Measurements from ENCODE around the gene ACTL10. TPM values are rescaled to one million over a fixed set of nuclear protein-coding genes. Genes with fewer than 3 reads are reported as not detected.
A peak's percentile ranks its signal among the peaks of the same experiment; 100 is the strongest.

Gene ACTL10
- total RNA-seq, 1 experiment from 2014 or later = 0.46 TPM

DNA sequence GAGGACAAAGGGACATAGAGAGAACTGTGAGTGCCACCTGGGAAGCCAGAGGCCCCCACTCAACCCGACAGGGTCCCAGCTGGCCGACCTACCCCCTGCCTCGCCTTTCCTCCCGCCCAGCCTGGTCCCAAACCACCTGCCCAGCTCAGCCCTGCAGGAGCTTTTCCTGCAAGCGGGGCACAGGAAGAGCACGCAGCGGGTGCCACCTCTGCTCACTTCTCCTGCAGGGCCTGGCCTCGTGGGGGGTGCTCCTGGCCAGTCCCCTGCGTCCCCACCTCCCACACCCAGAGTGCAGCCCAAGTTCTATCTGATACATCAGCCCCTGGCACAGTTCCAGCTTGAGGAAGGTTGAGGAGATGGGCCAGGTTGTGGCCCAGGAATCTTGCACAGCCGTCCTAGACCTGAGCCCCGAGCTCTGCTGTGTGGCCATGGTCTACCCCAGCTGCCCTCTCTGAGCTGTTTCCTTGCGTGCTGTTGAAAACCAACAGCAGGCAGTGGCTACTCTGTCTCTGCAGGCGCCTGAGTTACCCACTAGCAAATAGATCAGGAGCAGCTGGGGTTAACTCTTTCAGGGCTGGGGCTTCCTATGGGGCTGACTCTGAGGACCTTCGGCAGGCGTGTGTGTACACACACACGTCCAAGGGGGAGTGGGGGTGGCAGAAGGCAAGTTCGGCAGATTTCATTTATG is 5.8 kb downstream of the ACTL10 start:
- TF ChIP-seq CTCF (conservative IDR thresholded peaks at IDR 0.05) = no peak
- H3K9ac ChIP-seq (ENCODE audit: extremely low read depth, insufficient read length, low read length) = no peak overlapping the region
- H3K79me2 ChIP-seq (ENCODE audit: insufficient read depth, low read length) = no peaks in the 10 kb centered on the region

More for the DNA sequence above, 5.8 kb downstream of the ACTL10 start:
- Histone ChIP-seq H3K4ac (ENCODE audit: low read depth, low read length) (no peak overlapping the region), H3K23me2 (ENCODE audit: insufficient read length, low read depth, low read length, poor library complexity, severe bottlenecking) (peaks cover 22% of the 10 kb centered on the region), H4K91ac (ENCODE audit: insufficient read length, low read depth, low read length) (no peak overlapping the region), H4K5ac (ENCODE audit: insufficient read length, low read depth, low read length) (no peak overlapping the region), H3K14ac (ENCODE audit: insufficient read depth, low read length) (no peak overlapping the region), H2BK5ac (ENCODE audit: insufficient read length, low read length) (no peak overlapping the region), H3K4me2 (ENCODE audit: insufficient read depth, insufficient read length, low read length) (no peak overlapping the region), H2AFZ (ENCODE audit: low read length) (no peak overlapping the region), H3K27ac (ENCODE audit: insufficient read length, low read depth, low read length) (no peak overlapping the region), H4K20me1 (ENCODE audit: control insufficient read depth, insufficient read depth, insufficient read length) (no peaks in the 10 kb centered on the region), H3K9me3 (ENCODE audit: control insufficient read depth, low read depth, low read length) (no peaks in the 10 kb centered on the region), H3K18ac (ENCODE audit: insufficient read length, low read depth, low read length) (no peak overlapping the region), H4K8ac (replicated peaks; ENCODE audit: insufficient read length, low read depth, low read length) (no peak overlapping the region), H3K56ac (ENCODE audit: insufficient read length, low read depth, low read length) (no peak overlapping the region), H2AK5ac (ENCODE audit: insufficient read length, low read length) (no peak overlapping the region), H2BK12ac (ENCODE audit: insufficient read length, low read depth, low read length) (no peak overlapping the region), H2BK15ac (ENCODE audit: low read depth, low read length) (no peak overlapping the region), H3K79me1 (ENCODE audit: insufficient read depth, low read depth, low read length, poor library complexity, severe bottlenecking) (no peaks in the 10 kb centered on the region), H3T11ph (ENCODE audit: low read length) (no peak overlapping the region), H2BK20ac (ENCODE audit: low read depth, low read length, poor library complexity, severe bottlenecking) (no peak overlapping the region), H3K4me1 (ENCODE audit: insufficient read depth, low read length) (peaks cover 4% of the 10 kb centered on the region; the same call in 1 of the 2 replicates), H3K23ac (ENCODE audit: insufficient read length, low read depth, low read length) (no peak overlapping the region), H3K27me3 (ENCODE audit: insufficient read depth, low read length) (no peaks in the 10 kb centered on the region), H2BK120ac (ENCODE audit: low read depth, low read length, poor library complexity, severe bottlenecking) (no peak overlapping the region)
- WGBS (ENCODE audit: extremely low coverage, insufficient read length, low lambda C conversion rate) = no CpG with 5 or more reads among the region's 17 CpGs
- H3K27ac Mint-ChIP-seq = peak overlapping the region in 2 of 3 experiments; percentile 25 to 95; a peak in 2 of 7 replicates
- peaks cover 33 to 56% (median 47%) of the 10 kb centered on the region in 3 experiments; a peak in 6 of 7 replicates for H3K36me3 Mint-ChIP-seq (ENCODE audit: insufficient read depth in 1 of 3, low read depth in 3 of 3)
- H3K27me3 Mint-ChIP-seq (ENCODE audit: low read depth) = peaks cover 2% of the 10 kb centered on the region
- peaks cover 30% of the 10 kb centered on the region in 2 experiments for H3K4me1 Mint-ChIP-seq
- no peaks in the 10 kb centered on the region; a peak in 1 of 5 replicates for H3K9me3 Mint-ChIP-seq
- DNase-seq = no peak
- H3K4me3 Mint-ChIP-seq = peak overlapping the region; percentile 87 to 90

Data from H9 (cell line).